ENCODE data around the gene AMN1.

DNA sequence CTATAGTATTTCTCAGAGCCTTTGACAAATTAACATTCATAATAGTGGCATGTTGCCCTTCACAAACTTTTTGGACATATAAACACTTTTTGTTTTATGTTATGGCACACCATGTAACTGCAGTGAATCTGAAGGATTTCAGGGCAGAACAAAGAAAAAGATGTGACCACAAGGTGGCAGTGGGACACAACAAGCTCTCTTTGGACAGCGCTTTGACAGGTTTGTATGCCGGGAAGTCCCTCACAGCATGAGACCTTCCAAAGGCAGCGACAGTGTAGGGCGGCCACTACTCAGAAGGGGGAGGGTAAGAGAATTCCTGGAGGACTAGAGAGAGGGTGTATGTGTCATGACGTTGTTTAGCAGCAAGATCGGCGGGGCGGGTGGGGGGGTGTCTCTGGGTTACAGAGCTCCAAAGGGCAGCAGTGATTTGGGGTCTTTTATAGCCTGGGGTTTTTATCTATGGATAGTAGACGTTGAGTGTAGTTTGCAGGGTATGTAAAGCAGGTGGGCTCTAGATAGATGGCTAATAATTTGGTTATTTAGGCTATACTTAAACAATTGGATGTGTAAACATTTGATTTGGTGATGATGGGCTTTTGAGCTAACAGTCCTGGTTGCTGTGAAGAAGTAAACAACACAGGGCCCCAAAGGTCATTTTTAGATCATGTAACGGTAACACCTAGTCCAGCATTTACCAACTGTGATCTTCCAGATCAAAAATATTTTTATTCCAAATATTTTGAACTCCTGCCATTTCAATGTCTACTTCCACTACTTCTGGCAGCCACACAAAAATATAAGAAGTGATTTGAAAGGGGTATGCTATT is 46.5 kb downstream of the AMN1 start:
- TF ChIP-seq CTCF (tag by site-specific recombination; IDR thresholded peaks at IDR 0.05): peak; percentile 71; the same call in 1 of the 2 replicates
- TF ChIP-seq, protein P1, sequence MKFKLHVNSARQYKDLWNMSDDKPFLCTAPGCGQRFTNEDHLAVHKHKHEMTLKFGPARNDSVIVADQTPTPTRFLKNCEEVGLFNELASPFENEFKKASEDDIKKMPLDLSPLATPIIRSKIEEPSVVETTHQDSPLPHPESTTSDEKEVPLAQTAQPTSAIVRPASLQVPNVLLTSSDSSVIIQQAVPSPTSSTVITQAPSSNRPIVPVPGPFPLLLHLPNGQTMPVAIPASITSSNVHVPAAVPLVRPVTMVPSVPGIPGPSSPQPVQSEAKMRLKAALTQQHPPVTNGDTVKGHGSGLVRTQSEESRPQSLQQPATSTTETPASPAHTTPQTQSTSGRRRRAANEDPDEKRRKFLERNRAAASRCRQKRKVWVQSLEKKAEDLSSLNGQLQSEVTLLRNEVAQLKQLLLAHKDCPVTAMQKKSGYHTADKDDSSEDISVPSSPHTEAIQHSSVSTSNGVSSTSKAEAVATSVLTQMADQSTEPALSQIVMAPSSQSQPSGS (tag by site-specific recombination; IDR thresholded peaks at IDR 0.05; ENCODE audit: low read depth): no peak
- TF ChIP-seq, protein P2, sequence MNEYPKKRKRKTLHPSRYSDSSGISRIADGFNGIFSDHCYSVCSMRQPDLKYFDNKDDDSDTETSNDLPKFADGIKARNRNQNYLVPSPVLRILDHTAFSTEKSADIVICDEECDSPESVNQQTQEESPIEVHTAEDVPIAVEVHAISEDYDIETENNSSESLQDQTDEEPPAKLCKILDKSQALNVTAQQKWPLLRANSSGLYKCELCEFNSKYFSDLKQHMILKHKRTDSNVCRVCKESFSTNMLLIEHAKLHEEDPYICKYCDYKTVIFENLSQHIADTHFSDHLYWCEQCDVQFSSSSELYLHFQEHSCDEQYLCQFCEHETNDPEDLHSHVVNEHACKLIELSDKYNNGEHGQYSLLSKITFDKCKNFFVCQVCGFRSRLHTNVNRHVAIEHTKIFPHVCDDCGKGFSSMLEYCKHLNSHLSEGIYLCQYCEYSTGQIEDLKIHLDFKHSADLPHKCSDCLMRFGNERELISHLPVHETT (tag by site-specific recombination; IDR thresholded peaks at IDR 0.05): no peak
- no peak for TF ChIP-seq ZNF335 (tag by site-specific recombination; conservative IDR thresholded peaks at IDR 0.05)
- TF ChIP-seq ZBTB21 (tag by site-specific recombination; IDR thresholded peaks at IDR 0.05): no peak
- no peak for TF ChIP-seq ZFP41 (tag by site-specific recombination; IDR thresholded peaks at IDR 0.05; ENCODE audit: borderline replicate concordance)
- TF ChIP-seq MYNN (tag by site-specific recombination; IDR thresholded peaks at IDR 0.05; ENCODE audit: borderline replicate concordance): no peak
- TF ChIP-seq ZNF184 (tag by site-specific recombination; IDR thresholded peaks at IDR 0.05): 0 out of 2 replicates have a peak, but pooled peaks have one; percentile 56
- 0 out of 2 replicates have a peak, but pooled peaks have one; percentile 47 for TF ChIP-seq ZNF24 (tag by site-specific recombination; IDR thresholded peaks at IDR 0.05)
